HG02870 (cell line): ENCODE measurements around the gene P2RY8.
"Not testable (repeated sequence)": the region's sequence is repeated elsewhere in the genome, so short reads cannot be mapped to it uniquely, and the experiment has no call there.

Experiments
- ATAC-seq: cut with Tn5 transposase; IDR thresholded peaks from one replicate; pipeline ENCODE4 v1.9.1; 2021; ENCODE audit warnings: mild to moderate bottlenecking, moderate library complexity; ENCODE audit not compliant: unreplicated experiment

The P2RY8 gene

DNA sequence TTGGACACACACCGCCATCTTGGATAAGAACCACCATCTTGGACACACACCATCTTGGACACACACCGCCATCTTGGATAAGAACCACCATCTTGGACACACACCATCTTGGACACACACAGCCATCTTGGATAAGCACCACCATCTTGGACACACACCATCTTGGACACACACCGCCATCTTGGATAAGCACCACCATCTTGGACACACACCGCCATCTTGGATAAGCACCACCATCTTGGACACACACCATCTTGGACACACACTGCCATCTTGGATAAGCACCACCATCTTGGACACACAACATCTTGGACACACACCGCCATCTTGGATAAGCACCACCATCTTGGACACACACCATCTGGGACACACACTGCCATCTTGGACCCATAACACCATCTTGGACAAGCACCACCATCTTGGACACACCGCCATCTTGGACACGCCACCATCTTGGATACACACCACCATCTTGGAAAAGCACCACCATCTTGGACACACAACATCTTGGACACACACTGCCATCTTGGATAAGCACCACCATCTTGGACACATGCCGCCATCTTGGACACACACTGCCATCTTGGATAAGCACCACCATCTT, 88.9 kb downstream of the P2RY8 start:
- ATAC-seq = not testable (repeated sequence)

DNA sequence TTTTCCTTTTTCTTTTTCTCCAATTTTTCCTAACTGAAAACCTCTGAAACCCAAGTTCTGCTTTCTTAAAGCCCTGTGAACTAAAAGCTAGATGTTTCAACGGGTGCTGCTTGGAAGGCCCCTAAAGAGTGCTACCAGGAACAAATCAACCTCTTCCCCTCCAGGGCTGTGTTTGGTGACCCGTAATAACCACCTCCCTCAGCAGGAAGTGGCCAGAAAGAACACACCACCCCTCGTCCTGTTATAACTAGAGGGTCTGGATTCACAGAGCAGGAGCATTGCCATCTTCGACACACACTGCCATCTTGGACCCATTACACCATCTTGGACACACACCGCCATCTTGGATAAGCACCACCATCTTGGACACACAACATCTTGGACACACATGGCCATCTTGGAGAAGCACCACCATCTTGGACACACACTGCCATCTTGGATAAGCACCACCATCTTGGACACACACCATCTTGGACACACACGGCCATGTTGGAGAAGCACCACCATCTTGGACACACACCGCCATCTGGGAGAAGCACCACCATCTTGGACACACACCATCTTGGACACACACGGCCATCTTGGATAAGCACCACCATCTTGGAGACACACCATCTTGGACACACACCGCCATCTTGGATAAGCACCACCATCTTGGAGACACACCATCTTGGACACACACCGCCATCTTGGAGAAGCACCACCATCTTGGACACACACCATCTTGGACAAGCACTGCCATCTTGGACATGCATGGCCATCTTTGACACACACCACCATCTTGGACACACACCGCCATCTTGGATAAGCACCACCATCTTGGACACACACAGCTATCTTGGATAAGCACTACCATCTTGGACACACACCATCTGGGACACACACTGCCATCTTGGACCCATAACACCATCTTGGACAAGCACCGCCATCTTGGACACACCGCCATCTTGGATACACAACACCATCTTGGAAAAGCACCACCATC, 89.7 kb downstream of the P2RY8 start:
- ATAC-seq = peak; percentile 55

DNA sequence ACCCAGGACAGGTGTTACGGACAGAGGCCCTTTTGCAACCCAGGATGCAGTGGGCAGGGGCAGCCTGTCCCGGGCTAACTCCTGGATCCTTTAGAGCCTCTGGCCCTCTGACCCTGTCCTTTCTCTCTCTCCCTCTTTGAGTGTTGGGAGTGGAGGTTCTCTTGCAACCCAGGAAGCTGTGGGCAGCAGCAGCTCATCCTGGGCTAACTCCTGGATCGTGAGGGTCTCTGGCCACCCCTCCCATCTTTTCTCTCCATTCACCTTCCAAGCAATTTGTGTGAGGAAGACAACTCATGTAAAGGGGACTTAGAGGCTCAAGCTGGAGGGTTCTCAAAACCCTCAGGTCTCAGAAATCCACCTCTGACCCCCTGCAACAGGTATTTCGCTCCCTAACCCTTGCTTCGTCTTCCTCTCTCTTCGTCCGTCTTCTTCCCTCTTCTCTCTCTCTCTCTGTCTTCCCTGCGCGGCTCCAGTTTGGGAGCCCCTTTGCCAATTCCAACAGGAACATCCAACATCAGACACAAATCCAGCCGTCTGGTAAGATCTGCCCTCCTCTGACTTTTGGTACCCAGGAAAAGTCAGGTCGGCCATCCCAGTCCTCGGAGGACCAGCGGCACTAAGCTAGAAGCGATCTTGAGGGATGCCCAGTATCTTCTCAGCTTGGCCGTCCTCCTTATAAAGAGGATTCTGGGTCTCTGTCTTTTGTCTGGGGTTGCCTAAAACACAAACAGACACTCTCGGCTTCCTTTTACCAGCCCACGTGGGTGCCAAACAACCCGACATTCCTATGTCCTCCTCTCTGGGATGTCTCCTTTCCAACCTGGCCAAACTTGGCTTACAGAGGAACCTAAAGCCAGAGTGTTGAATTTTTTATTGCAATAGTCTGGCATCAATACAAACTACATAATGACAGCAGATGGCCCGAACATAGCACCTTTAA, 92.2 kb downstream of the P2RY8 start:
- no peak for ATAC-seq

DNA sequence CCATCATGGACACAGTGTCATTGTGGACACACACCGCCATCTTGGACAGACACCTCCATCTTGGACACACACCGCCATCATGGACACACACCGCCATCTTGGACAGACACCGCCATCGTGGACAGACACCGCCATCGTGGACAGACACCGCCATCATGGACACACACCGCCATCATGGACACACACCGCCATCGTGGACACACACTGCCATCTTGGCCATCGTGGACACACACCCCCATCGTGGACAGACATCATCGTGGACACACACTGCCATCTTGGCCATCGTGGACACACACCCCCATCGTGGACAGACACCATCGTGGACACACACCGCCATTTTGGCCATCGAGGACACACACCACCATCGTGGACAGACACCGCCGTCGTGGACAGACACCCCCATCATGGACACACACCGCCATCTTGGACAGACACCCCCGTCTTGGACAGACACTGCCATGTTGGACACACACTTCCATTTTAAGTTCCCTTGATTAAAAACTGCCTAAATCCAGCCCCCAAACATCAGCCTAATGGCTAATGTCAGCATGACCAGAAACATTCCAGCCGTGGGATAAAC, 93.4 kb downstream of the P2RY8 start:
- ATAC-seq = no peak

DNA sequence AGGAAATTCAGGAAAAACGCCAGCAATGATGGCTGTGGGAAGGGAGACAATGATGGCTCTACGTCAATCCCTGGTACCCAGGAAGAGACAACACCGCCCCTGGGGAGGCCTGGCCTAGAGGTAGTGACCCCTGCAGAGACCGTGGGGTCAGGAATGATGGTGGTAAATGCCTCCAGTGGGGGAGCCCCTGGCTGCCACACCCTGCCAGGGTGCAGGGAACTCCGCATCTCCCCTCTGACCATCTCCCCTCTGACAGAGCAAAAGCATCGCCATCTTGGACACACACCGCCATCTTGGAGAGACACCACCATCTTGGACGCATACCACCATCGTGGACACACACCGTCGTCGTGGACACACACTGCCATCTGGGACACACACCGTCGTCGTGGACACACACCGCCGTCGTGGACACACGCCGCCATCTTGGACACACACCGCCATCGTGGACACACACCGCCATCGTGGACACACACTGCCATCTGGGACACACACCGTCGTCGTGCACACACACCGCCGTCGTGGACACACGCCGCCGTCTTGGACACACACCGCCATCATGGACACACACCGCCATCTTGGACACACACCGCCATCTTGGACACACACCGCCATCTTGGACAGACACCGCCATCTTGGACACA, 94.1 kb downstream of the P2RY8 start:
- no peak for ATAC-seq

DNA sequence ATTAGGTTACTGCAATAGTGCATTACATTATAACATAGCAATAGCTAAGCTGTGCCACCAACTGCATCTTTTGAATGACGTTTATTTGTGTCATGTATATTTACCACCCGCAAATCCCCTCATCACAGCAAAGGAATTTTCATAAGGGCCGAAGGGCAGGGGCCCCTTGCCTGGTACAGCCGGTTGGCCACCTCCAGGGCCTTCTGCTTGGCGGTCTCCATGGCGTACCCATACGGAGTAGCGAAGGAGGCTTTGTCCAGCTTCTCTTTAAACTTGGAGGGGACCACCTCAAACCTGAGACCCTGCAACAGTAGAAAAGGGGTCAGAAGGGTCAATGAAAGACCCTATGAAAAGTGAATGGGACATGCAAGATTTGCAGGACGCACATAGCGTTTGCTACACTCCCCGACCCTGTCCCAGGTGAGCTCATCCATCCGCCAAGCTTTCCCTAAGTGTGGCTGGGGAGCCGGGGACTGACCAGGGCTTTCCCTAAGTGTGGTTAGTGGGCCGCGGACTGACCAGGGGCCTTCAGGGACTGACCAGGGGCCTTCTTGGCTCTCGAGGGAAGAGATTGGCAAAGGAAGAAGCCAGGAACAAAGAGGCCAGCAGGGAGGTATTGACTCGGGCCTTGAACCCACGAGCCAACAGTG, 94.8 kb downstream of the P2RY8 start:
- ATAC-seq = no peak

DNA sequence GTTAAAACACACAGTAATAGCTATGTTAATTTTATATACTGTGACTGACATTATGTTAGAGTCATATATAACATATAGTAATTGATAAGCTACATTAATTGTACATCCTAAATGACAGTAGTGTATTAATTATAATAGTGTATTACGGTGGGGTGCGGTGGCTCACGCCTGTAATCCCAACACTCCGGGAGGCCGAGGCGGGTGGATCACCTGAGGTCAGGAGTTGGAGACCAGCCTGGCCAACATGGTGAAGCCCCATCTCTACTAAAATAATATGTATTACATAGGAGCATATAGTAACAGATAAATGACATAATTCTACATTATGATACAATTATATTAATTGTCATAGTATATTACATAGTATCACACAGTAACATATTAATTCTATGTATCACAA, 96.5 kb downstream of the P2RY8 start:
- no peak for ATAC-seq

DNA sequence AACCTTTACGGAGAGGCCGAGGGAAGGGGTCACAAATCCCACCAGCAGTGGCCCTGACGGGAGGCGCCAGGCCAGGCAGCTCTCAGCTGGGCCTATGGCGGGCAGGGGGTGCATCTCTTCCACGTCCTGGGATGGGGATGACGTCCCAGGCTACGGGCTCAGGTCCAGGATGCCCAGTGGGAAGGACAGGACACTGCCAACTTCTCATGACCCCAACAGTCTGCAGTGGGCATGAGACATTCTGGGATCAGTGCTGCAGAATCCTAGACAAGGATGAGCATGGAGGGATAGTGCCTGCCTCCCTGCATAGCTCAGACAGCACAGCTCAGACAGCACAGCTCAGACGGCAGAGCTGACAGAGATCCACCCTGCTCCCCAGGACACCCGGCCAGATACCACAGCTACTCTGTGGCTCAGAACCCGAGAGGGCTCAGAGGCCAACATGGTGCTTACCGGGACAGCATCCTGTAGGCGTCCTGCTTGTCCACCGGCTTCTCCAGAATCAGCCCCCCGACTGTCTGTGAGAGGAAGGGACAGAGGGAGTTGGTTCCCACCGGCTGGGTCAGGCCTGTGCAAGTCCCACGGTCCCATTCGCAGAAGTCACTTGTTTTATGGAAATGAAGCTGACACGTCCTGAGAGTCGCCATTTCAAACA, 101.6 kb downstream of the P2RY8 start:
- ATAC-seq = no peak

DNA sequence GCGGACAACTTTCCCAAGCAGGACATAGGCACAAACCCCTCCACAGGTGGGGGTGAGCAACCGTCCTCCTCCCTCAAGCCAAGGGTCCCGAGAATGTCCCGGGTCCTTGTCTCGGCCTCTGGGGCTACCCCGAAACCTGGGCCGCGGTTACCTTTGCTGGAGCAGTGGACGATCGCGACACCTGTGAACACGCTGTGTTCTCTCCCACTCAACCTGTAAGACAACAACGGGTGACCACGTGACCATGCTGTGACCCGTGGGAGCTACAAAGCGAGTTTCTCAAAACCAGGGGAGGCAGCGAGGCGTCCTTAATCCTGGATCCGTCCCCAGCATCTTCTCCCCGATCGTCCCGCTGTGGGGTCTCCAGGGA, 102.1 kb downstream of the P2RY8 start:
- no peak for ATAC-seq

DNA sequence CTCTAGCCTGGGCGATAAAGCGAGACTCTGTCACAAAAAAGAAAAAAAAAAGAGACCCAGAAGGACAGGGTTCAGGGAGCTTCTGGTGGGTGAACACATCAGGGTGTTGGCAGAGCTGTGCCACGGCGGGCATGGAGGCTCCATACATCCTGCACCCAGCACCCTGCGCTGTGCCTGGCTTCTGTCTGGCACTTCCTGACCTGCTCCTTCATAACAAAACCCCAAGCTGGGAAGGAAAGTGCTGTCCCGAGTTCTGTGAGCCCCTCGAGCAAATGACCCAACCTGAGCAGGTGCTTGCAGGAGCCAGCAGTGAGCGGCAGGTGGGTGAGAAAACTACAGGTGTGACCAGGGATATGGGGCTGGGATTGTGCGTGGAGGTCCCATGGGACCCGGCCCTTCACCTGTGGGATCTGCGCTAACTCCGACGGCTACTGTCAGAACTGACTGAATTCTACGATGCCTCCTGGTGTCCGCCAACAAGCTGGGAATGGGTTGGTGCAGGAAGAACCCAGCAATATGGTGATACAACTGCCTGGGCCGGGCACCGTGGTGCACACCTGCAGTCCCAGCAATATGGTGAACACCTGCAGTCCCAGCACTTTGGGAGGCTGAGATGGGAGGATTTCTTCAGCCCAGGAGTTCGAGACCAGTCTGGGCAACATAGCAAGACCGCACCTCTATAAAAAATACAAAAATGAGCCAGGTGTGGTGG, 103.2 kb downstream of the P2RY8 start:
- ATAC-seq = no peak

DNA sequence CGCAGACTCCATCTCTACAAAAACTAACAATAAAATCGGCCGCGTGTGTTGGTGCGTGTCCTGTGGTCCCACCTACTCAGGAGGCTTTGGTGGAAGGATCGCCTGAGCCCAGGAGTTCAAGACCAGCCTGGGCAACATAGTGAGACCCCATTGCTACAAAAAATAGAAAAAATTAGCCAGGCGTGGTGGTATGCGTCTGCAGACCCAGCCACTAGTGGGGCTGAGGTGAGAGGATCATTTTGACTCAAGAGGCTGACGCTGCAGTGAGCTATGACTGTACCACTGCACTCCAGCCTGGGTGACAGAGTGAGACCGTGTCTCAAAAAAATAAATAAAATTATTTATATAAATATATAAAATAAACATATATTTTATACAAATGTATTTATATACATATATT, 106.5 kb downstream of the P2RY8 start:
- ATAC-seq = no peak

DNA sequence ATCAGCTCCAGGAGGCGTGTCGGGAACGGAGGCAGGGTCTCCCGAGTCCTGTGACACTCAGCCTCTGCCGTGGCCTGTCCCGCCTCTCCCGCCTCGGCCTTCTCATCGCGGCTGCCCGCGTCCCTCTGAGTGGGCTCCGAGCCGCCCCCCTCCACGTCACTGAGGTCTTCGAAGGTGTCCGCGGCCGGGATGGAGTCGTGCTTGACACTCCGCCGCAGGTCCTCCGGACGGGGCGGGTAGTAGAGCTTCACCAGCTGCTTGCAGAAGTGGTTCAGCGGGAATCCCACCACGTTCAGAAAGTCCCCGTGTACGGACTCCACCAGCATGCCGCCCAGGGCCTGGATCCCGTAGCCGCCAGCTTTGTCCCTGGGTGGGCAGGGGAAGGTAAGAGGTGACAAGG, 109.2 kb downstream of the P2RY8 start:
- no peak for ATAC-seq

DNA sequence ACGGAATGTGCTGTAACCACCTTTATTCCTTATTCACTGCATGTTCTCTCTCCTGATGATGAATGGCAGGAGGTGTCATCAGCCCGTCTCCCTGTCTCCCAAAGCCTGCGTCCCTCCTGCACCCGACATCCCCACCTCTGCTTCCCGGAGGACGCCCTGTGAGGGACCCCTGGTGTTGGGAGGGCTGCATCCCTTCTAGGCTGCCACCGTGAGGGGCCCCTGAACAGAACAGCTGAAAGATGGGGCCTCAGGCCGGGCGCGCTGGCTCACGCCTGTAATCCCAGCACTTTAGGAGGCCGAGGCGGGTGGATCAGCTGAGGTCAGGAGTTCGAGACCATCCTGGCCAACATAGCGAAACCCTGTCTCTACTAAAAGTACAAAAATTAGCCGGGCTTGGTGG, 110.7 kb downstream of the P2RY8 start:
- not testable (repeated sequence) for ATAC-seq

DNA sequence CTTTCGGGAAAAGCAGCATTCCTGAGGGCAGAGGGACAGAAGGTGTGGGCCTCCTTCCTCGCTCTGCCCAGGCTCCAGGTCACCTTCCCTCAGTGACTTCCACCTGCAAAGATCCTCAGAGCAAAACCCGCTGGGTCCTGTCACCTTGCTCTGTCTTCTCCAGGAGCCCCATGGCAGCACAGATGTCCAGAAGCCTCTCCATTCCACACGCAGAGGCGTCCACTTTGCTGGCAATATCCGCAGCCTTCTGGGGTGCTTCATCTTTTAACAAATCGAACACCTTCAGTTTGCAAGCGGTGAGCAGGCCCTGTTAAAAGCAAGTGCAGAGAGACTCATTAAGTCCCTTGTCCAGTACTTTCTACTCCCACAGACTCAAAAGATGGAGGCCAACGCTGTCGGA, 111.6 kb downstream of the P2RY8 start:
- ATAC-seq = no peak

DNA sequence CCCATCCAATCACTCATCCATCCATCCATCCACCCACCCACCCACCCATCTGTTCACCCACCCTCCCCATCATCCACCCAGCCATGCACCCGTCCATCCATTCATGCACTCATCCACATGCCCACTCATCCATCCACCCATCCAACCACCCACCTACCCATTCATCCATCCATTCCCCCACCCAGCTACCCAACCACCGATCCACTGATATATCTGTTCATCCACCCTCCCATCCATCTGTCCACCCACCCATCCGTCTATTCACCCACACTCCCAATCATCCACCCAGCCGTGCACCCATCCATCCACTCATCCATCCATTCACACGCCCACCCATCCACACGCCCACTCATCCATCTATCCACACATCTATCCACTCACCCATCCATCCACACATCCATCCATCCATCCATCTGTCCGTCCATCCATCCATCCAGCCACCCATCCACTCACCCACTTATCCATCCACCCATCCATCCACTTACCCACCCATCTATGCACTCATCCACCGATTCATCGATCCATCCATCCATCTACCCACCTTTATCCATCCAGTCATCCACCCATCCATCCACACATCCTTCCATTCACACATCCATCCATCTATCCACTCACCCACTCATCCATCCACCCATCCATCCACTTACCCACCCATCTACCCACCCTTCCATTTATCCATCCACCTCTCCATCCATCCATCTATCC, 112.7 kb downstream of the P2RY8 start:
- ATAC-seq = no peak

DNA sequence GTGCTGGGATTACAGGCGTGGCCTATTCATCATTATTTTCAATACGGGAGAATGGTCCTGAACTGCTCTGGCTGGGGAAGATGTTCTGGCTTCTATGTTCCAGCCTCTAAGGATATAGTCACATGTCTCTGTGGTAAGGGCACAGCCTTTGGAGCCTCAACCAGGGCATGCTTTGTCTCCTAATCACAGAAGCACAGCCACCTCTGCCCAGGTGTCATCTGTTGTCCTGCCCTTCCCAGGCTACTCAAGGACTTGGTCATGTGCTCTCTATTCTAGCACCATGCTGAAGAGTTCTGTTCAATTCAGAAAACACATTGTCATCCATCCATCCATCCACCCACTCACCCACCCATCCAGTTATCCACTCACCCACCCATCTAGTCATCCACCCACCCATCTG, 113.8 kb downstream of the P2RY8 start:
- no peak for ATAC-seq

DNA sequence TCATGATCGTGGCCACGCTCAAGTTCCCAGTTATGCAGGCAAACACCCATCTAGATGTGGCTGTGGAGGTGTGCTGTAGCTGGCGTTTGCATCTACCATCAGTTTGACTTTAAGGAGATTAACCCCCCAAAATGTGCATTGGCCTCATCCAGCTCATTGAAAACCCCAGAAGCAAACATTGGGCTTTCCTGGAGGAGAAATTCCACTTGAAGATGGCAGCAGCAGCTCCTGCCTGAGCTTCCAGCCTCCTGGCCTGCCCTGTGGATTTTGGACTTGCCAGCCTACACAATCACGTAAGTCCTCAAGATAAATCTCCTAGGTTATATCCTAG, 114.9 kb downstream of the P2RY8 start:
- ATAC-seq = no peak

DNA sequence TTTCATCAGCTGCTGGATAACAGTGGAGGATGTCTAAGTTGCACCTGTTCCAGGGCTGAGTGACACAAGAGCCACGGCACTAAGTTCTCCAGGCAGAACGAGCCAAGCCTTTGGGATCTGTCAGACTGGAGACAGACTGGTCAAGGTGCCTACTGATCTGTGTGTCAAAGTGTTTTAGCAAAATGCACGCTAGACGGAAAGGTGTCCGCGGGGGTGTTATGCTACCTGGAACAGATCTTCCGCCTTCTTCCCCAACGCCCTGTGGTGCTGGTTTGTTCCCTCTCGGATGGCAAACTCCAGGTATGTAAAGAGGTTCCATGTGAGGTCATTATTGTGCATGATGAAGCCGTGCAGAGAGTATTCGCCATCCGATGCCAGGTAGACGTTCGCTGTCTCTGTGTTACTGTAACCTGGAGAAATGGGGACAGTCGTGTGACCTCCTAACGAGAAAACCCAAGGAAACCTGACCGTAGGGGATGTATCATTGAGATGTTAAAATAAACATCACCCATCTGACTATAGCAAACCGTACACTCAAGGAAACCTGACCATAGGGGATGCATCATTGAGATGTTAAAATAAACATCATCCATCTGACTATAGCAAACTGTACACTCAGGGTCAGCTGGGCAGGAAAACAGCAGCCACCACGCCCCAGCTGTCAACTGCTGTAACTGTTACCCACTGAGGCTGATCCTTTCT, 115.4 kb downstream of the P2RY8 start:
- no peak for ATAC-seq
